ENCODE data around the gene LPAR3.
"Not testable (repeated sequence)": the region's sequence is repeated elsewhere in the genome, so short reads cannot be mapped to it uniquely, and the experiment has no call there.

LPAR3 gene

GRCh38 chr1:84892705-84893618 lies at the start of gene LPAR3:
Gene LPAR3, minus strand, starts transcription at chr1:84893206. Its CDS starts 27,086 bp downstream, at chr1:84866120.
- DNase-seq (ENCODE audit: low spot score): no peak

- no peak for DNase-seq (ENCODE audit: low spot score)
Observed at GRCh38 chr1:84941843-84942242, 48.8 kb upstream of the LPAR3 start.

DNA sequence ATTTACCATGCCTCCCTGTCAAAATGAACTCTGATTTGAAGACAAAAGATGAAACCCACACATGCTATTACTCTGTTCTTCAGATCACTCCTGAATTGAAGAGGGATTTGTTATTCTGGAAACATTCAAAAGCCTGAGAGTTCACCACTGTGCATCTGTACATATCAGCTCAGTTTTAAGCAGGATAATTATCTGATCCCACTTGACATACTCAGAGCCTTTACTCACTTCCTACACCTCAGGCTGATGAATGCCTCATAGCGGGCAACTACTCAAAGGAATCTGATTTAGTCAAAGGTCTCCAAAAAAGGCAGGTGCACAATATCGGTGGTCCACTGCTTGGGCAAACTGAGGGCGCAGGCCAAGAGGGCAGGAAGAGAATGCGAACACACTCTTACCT lies 47.5 kb upstream of the LPAR3 start:
- DNase-seq (ENCODE audit: low spot score): no peak

GRCh38 chr1:84939761-84940160 lies 46.8 kb upstream of the LPAR3 start:
- no peak for DNase-seq (ENCODE audit: low spot score)

GRCh38 chr1:84939151-84939550 lies 46.1 kb upstream of the LPAR3 start:
- DNase-seq (ENCODE audit: low spot score): no peak

DNA sequence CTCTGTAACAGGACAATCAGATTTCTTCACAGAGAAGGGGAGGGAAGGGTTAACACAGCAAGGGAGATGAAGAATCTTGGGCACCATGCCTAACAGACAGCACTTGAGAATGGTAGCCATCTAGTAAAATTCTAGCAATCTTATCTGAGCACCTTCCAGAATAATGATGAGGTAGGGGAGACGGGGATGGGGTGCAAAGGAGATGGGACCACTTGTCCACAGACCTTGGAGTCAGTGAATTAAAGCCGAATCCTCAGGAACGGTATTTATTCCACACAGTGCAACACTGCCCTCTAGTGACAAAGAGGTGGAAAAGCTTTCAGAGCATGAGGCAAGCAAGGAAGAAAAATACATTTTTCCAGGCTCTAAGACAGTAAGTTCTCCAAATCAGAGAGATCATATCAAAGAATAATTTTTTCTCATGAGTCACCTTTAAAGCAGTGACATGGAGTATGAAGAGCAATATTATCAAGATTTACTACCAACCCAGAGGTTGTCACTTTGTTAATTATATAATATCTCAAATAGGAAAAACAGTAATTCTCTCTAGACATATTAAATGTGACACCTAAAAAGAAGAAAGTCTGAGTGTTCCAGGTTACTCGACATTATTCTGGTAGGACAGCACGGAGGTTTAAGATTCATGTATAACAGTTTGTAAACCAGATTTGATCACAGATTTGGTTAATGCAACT lies 43.3 kb upstream of the LPAR3 start:
- peak; percentile 88 for DNase-seq (ENCODE audit: low spot score)

- no peak for DNase-seq (ENCODE audit: low spot score)
Observed at GRCh38 chr1:84933011-84933611, 40.1 kb upstream of the LPAR3 start.

- DNase-seq (ENCODE audit: low spot score): no peak
Observed at GRCh38 chr1:84930831-84931230, 37.8 kb upstream of the LPAR3 start.

DNA sequence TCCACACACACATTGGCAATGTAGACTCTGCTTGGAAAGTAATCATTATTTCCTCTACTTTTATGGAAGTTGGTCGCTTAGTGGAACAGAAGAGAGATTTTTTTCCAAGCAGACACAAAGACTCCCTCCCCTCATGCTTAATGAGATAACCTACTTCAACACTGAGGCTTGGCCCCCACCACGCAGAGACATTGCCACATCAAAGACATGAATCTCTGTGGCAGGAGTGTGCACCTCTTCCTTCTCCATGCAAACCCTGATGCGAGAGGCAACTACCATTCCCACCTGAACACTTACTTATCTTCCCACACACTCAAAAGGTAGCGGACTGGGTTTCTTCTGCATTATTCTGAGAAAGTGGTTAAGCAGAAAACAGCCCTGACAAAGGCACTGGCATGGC lies 37.3 kb upstream of the LPAR3 start:
- no peak for DNase-seq (ENCODE audit: low spot score)

GRCh38 chr1:84929581-84929980 lies 36.6 kb upstream of the LPAR3 start:
- no peak for DNase-seq (ENCODE audit: low spot score)

- DNase-seq (ENCODE audit: low spot score): no peak
Observed at GRCh38 chr1:84928979-84929378, 36.0 kb upstream of the LPAR3 start.

GRCh38 chr1:84923317-84923716 lies 30.3 kb upstream of the LPAR3 start:
- DNase-seq (ENCODE audit: low spot score): no peak

GRCh38 chr1:84920159-84920558 lies 27.2 kb upstream of the LPAR3 start:
- DNase-seq (ENCODE audit: low spot score): no peak

DNA sequence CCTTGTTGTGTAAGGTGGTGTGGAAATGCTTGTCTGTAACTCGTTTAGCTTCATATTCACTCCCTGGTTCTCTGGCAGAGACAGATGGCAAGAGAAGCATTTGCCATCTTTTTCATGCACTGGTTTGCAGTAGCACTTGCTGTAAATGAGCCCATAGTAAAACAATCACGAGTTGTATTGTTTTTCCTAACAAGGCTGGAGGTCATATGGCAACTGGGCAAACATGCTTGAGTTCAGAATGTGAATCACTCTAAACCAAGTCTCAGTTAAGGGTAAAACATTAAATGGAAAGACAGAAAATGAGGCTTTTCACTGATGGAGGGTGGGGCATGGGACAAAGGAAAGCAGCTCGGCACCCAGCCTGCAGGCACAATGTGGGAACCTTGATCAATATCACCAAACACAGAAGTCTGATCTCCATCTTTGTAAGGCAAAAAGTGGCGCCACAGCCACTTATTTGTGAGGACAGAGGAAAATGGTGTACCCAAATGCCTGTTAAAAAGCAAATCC lies 26.5 kb upstream of the LPAR3 start:
- no peak for DNase-seq (ENCODE audit: low spot score)

DNA sequence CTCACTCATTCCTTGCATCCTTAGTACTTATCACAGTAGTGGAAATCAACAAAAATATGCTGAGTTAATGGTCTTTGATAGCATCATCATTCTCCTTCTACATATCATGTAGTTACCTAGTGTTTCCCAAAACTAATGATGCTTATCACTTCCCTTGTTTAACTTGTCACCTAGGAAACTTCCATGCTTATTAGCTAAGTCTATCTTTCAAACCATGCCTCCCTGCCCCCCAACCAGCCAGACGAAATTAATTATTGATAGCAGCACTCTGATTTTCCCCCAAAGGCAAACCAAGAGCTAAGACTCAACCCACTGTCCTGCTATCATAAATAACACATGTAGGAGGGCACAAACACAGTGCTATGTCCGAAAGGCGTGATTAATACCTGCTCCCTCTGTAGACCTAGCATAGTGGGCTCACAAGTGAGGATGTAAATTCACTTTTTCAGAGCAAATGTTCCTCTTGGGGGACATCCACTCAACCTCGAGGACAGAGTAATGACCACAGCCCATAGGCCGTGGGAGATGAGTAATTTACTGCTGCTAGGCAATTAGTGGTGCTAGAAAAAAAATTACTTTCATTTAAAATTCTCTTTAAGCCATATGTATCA lies 25.8 kb upstream of the LPAR3 start:
- DNase-seq (ENCODE audit: low spot score): no peak

- no peak for DNase-seq (ENCODE audit: low spot score)
Observed at GRCh38 chr1:84916897-84917296, 23.9 kb upstream of the LPAR3 start.

GRCh38 chr1:84913555-84913892 lies 20.5 kb upstream of the LPAR3 start:
- no peak for DNase-seq (ENCODE audit: low spot score)

DNA sequence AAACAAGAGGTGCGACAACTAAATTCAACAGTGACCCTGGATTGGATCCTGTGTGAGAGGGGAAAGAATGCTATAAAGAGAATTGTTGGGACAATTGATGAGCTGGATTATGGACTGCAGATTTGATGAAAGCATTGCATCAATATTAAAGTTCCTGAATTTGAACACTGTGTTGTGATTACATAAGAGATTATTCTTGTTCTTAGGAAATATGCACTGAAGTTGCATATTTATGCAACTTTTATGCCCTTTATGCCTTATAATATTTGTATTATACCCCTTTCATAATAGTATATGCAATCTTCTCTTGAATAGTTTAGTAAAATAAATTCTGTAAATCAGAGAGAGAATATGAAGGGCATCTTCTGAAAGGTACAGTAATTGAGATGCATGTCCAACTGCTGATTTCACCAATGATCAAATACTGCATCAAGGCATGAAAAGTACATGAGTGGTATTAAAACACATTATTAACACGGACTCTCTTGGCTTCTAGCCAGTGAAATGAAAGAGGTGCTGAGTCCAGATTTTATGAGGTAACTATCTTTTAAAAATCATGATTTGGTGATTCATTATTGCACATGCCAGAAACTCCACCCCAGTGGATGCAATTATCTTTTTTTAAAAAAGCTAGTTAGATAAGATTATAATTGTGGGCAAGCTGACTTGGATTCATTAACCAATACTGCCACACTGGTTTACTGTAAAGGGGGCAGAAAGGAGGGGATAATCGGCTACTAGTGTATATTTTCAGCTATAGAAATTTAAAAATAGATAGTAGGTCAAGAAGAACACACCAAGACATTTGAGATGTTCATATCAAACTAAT lies 19.9 kb upstream of the LPAR3 start:
- DNase-seq (ENCODE audit: low spot score): no peak

- not testable (repeated sequence) for DNase-seq (ENCODE audit: low spot score)
Observed at GRCh38 chr1:84908746-84909464, 15.9 kb upstream of the LPAR3 start.

GRCh38 chr1:84907095-84907827 lies 14.3 kb upstream of the LPAR3 start:
- DNase-seq (ENCODE audit: low spot score): no peak
